GM19467 (cell line): ENCODE results near the gene CDK2AP2.

Experiments used
- ATAC-seq: cut with Tn5 transposase; IDR thresholded peaks from one replicate; pipeline ENCODE4 v1.9.1; 2021; ENCODE audit warnings: mild to moderate bottlenecking, moderate library complexity; ENCODE audit not compliant: unreplicated experiment

CDK2AP2 gene

DNA sequence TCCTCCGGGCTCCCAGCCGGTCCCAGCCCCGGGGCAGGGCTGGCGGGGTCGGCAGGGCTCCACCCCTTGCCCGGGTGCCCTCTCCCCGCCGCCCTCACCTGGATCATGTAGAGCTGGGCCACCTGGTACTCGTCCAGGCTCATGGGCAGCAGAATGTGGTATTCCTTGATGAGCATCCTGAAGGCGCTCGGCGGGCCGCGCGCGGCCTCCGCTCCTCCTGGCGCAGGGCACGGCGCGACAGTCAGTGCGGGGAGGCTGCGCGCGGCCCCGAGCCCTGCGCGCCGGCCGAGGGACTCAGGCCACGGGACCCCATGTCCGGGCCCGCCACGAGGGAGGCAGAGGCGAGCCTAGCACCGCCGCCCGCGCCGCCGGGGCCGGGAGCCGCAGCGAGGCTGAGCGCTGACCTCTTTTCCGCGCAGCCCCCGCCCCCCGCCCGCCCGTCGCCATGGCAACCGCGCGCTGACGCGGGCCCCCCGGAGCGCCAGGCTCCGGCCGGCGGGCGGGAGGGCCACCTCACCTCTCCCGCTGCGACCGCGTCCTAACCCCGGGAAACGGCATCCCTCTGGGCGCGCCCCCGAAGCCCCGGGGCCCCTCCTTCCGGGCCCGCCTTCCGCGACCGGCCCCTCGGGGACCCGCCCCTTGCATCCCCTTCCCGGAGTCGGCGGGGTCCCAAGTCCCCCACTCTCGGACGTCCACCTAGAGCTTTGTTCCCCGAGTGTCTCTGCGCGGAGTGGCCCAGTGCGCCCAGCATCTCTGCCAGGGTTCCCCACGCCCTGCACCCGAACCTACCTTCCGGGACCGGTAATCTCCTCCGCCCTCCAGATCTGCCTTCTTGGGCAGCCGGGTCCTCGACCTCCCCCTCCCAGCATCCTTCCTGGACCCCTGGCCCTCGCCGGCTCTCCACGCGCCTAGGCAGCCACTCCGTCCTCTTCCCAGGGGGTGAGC lies 3.7 kb downstream of the CDK2AP2 start:
- no peak for ATAC-seq

DNA sequence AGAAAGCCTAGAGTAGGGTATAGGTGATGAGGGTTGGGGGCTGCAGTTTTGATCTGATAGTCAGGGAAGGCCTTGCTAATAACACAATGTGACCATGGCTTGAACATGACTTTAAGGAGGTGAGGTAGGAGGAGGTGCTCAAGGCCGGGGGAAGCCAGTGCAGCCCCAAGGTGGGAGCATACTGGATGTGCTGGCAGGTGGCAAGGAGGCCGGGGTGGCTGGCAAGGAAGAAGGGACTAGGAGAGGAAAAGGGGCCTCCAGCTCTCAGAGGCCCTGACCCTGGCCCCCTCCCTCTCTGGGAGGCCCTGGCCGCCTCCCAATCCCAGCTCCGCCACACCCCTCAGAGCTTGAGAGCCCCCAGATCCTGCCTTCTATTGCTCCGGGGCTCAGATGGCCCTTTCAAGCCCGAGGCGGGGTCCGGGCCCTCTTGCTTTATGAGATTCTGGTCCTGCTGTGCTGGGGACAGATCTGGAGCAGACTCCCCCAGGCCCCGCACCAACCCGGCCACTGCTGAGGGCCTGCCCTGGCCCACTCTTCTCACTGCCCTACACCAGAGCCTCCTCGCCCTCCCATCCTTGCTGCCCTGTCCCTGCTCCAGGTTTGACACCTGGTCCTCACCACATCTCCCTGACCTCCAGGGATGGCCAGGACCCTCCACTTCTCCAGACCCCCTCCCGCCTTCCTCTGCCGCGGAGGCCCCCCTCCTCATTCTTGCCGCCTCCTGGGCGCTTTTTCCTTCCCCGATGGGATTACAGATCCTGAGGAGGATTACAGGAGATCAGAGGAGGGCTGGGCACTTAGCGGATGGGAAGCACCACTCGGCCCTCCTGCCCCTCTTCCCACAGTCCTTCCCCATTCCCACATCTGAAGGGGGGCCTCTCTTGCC lies 4.6 kb downstream of the CDK2AP2 start:
- no peak for ATAC-seq

DNA sequence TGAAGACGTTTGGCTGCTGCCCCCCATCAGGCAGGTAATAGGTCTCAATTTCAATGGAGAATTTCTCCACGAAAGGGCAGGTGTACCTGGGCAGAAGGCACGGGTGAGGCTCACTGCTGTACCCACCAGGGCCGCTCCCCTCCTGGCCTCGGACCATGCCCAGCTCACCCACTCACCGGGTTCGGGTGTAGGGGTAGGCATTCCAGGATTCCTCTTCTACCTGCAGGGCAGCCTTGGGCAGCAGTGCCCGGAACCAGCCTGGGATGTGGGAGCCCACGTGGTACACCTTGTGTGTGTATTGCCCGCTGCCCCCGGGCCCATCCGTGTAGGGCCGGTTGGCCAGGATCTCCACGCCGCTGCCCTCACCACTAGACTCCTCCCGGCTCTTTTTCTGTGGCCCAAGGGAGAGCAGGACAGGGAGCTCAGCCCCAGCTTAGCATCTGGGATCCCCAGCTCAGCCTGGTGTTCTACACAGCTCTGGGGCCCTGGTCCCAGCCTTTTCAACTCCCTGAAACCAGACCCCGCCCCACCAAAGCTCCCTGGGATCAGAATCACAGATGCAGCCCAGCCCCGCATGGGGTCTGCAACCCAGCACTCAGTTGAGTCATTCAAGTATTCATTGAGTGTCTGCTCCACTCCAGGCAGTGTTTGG lies 5.5 kb downstream of the CDK2AP2 start:
- no peak for ATAC-seq

DNA sequence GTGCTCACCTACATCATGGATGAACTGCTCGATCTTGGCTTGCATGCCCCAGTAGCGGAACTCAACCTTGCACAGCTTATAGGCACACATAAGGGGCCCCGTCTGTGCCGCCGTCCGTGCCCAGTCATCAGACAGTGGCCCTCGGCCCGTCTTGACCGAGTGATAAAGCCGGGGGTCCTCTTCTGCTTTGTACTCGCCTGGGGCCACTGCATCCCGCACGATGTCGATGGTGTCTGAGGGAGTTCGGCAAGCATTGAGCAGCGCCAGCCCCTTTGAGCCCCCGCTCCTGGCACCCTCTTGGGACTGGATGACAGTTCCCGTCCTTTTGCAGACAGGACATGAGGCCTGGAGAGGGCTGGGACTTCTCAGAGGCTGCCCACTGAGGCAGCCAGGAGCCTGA lies 6.1 kb downstream of the CDK2AP2 start:
- no peak for ATAC-seq

DNA sequence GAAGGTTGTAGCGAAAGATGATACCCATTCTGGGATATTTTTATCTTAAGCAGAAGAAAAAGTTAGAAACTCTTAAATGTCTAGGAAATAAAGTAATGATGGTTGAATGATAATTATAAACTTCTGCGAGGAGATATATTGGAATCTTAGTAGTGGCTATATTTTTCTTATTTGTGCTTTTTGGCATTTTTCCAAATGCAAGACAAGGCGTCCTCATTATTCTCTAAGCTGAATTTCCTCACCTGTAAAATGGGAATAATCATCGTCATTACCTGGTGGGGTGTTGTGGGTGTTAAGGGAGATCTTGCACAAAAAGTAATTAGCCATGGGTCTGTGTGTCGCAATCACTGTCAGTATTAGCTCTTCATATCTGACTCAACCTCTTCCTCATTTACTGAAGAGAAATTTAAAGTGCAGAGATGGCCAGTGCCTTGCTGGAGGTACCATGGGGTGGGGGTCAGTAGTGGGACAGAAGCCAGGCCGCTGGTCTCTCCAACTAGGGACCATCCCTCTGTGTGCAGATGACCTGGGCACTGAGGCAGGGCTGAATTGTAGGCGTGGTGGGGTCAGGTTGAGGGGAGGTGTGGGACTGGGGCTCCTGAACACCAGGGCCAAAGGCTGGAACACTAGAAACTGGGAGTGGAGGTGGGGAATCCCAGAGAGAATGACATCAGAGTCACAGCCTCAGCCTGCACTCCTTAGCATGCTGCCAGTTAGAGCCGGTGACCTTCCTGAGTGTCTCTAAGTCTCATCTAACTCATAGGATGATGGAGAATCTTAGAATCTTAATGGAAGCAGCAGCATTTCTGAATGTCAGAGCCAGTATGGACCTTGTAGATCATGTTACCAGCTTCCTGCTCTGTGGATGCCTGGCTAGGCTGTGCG lies 6.9 kb downstream of the CDK2AP2 start:
- no peak for ATAC-seq

DNA sequence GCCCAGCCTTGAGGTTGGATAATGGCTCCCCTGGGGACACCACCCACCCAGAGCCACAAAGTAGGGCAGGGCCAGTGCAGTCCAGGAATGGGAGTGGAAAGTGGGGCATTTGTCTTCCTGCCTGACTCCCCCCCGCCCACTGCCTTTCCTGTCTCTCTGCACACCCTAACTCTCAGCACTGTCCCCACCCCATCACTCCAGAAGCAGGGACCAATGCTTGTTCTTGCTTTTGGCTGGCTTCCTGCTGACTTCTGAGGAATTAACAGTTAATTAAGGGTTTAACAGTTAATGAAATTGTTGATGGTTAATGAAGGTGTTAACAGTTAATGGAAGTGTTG lies 7.5 kb downstream of the CDK2AP2 start:
- ATAC-seq: no peak

DNA sequence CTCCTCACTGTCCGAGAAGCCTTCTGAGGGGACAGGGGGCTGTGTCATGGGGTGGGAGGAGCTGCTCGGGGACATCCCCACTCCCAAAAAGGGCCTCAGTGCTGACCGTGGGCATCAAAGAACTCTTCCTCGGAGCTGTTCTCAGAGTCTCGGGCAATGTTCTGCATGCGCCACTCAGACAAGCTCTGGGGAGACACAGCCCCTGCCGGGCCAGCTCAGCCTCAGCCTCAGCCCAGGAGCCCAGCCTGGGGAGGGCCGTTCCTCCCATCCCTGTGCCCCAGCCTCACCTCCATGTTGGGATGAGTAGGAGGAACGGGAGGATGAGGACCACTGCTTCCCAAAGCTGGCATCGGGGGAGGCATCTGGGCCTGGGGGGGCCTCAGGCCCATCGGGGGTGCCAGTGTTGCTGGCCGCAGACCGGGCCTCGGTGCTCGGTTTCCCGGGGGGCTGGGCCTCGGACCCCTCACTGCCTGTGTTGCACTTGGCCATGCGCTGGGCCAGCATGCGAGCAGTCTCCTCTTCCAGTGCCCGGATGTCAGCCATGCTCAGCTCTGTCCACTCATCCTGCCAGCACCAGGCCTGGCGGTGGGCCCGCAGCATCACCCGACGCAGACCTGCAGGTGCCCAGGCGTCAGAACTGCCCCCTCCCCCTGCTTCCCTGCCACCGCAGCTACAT lies 8.0 kb downstream of the CDK2AP2 start:
- ATAC-seq: no peak

DNA sequence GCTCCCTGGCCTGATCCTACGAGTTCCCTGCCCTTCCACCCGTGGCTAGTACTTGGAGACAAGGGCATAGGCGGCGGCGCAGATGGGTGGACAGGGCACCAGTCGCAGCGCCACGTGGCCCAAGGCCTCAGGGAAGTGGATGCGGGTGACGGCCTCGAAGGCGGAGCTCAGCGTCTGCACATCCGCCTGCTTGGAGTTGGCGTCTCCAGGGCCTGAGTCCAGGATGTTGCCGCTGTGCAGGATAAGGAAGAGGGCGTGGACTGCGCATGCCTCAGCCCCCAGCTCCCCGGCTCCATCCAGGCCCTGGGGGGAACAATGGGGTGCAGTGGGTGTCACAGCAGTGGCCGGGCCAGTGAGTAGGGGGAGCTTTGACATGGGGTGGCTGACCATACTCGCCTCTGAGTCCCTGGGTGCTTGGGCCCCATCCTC lies 9.4 kb downstream of the CDK2AP2 start:
- ATAC-seq: no peak

DNA sequence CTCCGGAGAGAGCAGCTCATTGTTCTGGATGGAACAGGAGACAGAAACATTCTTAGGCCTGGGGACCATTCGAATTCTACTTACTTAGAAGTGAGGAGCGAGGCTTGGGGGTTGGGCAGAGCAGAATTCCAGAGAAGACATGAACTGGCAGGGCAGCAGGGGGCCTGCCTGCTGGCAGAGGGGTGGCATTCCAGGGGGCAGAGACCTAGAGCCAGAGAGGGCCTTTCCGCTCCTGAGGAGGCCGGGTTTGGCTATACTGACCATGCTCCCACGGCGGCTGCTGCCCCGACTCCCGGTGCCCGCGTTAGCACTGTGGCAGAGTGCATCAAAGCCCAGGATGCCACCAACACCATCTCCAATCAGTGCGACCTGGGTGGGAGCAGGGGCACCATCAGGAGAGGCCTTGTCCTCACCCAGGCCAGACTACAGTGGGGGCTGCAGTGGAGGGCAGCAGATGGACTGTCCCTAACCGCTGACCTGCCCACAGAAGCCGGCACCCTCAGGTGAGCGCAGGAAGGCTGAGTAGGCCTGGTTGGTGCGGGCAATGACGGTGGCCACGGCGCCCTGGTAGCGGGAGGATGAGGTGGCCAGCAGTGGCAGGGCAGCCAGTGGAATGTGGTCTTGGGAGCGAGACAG lies 10.2 kb downstream of the CDK2AP2 start:
- ATAC-seq: no peak

DNA sequence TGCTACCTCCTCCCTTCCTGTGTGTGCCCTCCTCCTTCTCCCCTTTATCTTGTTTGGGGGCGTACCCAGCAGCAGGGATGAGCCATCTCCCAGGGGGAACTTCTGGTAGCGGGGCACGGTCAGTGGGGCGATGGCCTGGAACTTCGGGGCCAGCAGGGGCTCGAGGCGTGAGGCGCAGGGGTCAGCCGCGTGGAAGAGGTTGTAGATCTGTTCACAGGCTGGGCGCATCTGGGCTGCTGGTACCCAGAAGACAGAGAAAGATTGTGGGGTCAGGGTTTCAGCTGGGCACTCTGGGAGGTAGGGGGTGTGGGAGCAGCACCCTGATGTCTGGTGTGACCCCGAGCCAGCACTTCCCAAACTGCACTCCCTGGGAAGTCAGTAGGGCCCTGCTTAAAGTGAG lies 11.8 kb downstream of the CDK2AP2 start:
- no peak for ATAC-seq

DNA sequence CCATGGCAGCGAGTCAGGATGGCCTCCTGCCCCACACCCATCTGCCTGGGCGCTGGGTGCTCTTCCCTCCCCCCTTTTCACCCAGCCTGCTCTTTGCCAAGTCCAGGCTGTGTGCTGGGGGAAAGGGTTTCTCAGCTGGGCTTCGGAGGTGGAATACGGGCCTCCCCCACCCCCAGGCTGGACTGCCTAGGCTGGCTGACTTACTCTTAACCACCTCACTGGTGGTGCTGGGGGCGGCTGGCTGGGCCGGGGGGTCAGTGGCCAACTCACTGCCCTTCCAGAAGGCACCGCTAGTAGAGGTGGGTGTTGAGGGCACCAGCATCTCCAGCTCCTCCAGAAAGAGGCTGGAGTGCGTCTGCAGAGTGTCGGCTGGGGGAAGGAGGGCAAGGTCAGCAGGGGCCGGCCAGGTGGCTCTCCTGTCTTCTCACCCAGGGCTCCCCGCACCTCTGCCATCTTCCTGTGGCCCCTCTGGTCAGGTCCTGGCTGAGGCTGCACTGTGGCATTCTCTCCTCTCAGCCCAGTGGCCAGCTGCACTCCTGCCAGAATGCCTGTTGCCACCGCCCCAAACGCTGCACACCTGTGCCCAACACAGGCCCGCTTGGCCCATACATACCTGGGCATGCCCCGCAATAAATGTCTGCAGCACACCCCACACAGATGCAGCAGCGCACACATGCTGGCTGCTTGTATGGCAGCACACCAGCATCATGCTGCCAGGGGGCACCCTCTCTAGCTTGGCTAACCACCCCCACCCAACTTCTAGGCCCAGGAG lies 12.5 kb downstream of the CDK2AP2 start:
- no peak for ATAC-seq

DNA sequence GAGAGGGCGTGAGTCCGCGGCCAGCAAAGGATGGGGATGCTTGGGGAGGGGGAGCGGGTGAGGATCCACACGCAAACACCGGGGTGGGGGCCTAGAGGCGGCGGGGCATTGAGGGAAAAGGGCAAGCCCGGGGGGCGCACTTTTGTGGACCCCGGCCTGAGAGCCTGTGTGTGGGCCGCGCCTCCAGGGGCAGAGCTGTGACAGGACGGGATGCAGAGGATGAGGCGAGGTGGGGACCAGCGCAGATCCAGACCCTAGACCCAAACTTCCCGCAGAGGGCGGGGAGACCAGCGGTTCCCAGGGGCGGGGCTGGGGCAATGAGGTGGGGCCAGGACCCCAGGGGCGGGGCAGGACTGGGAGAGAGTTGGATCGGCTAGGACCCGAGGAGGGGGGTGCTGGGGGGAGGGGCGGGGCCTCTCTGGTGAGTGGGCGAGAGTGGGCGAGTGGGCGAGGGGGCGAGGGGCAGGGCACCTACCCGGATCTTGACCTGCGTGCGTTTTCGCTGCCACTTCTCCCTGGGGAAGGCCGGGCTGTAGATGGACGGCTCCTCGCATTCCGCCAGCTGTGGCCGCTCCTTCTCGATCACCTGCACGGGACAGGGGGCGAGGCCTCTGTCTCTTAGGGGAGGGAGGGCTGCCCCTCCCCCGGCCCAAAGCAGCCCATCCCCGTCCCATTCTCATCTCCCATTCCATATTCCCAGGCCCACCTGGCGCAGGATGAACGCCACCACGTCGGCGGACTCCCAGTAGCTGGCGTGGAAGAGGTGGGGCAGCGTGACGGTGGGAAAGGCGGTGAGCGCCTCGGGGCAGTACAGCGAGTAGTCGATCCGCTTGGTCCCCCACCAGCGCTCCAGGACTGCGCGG lies 13.4 kb downstream of the CDK2AP2 start:
- no peak for ATAC-seq

DNA sequence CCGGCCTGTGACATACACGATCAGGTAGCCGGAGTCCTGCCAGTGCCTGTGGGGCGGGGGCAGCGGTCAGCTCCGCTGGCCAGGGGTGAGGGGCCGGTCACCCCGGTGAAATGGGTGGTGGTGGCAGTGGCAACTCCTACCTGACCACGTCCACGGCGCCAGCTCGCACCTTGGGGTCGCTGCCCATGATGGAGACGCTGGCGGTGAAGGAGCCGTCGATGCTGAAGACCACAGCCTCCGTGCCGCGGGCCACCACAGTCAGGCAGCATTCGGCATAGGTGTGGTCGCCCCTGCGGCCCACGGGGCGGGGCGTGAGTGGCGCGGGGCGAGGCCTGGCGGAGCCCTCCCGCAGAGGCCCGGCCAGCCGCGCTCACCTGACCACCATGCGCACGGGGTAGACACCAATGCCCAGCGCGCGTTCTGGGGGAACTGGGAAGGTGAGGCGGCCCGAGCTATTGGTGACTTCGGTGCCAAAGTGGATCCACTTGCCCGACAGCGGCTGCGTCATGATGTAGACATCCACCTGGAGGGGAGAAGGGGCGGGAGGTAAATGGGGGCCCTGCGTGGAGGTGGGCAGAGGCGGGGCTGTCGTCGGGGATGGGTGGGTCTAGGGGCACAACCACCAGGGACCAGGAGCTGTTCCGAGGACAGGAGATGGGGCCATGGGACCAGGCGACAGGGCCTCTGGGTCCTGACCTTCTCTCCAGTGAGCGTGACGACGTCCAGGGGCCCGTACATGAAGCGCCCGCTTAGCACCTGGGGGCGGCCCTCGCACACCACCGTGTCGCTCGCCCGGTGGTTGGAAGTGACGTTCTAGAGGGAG lies 14.2 kb downstream of the CDK2AP2 start:
- ATAC-seq: no peak

DNA sequence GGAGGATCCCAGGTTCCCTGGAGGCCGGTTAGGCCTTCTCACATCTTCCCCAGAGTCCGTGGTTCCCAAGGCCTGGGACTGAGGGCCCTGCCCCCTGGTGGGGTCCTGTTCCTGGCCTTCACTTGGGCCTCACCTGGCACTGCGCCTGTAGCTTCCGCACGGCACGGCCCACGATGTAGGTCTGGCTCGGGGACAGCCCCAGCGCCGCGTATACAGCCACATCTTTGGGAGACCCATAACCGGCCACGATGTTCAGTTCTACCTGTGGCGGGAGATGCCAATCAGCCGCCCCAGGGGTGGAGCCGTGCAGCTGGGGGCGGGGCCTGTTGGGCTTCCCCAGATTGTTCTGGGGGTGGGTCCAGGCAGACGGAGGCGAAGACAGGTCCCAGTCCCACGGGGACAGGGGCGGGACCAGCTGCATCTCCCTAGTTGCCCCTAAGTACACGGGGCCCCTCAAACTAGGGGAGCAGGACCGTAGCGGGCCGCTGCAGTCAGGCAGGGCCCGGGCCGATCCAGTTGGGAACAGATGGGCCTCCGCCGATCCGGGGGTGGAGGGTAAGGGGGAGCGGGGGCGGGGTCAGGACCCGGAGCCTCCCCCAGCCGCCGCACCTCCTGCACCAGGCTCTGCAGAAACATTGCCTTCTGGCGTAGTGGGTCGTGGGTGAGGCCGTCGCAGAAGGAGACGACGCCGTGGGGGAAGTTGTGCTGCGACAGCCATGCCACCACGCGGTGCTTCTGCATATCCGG lies 15.0 kb downstream of the CDK2AP2 start:
- no peak for ATAC-seq

DNA sequence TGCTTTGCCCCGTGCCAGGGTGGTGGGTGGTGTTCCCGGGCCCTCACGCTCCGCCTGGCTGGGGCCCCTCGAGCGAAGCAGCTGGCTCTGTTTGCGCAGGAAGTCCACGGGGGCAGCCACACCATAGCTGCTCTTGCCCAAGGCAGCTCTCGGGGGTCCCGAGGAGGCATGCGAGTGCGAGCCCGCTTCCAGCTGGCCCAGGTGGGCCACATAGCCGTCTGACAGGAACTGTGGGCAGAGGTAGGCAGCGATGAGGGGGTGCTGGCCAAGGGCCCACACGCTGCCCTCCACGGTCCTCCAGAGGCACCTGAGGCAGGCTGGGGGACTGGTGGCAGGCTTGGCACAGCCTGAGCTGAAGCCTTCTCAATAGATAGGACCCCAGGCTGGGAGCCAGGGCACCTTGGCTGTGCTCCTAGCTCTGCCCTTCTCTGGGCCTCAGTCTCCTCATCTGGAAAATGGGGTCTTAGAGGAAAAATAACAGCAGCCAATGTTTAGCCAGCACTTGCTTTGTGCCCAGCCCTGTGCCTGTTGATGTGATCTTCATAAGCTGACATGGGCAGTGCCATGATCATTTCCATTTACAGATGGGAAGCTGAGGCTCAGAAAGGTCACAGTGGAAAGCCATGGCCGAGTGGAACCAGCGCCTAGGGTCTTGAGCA lies 15.8 kb downstream of the CDK2AP2 start:
- ATAC-seq: no peak
